ENCODE measurements around the gene IL6R.

Gene IL6R

DNA sequence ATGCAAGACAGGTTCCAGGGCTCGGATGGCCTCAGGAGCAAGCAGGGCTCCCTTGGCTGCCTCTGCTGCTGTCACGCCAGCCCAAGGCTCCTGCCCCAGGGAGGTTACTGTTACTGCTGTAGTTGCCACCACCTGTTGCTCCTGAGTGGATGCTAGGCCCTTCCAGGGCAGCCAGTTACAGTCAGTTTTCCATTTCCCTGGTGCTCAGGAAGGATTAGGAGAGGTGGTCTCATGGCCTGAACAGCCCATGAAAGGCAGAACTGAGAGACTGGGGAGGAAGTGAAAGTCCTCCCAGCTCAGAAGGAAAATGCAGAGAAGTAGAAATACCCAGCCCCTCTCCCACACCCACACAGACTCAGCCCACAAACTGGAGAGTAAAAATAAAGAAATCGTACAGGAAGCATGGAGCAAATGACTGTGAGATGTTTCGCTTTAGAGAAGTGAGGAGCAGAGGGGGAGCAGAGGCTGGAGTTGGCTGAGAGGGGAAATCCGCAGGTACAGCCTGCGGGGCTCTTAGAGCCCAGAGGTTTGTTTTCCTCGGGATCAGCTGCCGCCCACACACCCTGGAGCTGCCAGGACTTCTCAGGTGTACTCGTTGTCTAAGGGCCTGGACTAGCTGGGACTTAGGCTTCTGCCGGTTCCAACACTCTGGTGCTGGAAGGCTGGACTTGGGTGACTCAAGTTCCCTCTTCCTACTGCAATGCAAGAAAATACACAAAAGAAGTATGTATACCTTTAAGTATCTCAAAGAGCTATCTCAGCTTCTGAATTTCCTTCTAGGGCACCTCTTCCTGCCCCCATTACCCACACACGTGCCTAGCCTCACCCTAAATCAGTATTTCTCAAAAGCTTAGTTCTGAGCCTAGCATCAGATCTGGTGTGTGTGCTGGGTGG, 2.3 kb downstream of the IL6R start:
- no peak for DNase-seq (ENCODE audit: extremely low read depth, low read depth)

DNA sequence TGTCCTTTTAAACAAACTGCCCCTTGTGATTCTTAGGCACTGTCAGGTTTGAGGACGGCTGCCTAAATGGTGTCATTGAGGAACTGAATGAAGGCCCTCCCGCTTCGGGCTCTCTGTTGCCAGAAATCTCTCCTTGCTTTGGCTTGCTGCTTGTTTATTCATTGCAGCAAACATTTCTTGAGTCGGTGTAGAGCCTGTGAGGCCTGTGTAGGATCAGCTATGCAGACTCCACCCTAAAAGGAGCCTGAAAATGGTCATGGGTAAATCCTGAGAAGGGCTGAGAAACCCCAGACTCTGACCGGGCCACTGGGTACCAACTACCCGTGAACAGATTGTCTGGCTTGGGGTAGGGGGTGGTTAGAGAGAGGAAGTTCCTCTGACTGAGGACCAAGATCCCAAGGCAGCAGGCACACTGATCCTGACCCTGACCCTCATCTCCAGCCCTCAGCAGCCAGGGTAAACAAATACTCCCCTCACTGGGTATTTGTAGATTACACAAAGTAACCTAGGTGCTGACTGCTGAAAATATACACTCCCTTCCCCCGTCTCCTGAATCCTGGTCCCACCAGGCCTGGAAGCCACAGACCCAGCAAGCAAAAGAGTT, 3.1 kb downstream of the IL6R start:
- no peak for DNase-seq (ENCODE audit: extremely low read depth, low read depth)
- TF ChIP-seq, protein P1, sequence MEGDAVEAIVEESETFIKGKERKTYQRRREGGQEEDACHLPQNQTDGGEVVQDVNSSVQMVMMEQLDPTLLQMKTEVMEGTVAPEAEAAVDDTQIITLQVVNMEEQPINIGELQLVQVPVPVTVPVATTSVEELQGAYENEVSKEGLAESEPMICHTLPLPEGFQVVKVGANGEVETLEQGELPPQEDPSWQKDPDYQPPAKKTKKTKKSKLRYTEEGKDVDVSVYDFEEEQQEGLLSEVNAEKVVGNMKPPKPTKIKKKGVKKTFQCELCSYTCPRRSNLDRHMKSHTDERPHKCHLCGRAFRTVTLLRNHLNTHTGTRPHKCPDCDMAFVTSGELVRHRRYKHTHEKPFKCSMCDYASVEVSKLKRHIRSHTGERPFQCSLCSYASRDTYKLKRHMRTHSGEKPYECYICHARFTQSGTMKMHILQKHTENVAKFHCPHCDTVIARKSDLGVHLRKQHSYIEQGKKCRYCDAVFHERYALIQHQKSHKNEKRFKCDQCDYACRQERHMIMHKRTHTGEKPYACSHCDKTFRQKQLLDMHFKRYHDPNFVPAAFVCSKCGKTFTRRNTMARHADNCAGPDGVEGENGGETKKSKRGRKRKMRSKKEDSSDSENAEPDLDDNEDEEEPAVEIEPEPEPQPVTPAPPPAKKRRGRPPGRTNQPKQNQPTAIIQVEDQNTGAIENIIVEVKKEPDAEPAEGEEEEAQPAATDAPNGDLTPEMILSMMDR (IDR thresholded peaks at IDR 0.05; ENCODE audit: low read depth, low read length), result no peak

More for the DNA sequence above, 2.3 kb downstream of the IL6R start:
- TF ChIP-seq, protein P1 (IDR thresholded peaks at IDR 0.05; ENCODE audit: low read depth, low read length), result no peak

DNA sequence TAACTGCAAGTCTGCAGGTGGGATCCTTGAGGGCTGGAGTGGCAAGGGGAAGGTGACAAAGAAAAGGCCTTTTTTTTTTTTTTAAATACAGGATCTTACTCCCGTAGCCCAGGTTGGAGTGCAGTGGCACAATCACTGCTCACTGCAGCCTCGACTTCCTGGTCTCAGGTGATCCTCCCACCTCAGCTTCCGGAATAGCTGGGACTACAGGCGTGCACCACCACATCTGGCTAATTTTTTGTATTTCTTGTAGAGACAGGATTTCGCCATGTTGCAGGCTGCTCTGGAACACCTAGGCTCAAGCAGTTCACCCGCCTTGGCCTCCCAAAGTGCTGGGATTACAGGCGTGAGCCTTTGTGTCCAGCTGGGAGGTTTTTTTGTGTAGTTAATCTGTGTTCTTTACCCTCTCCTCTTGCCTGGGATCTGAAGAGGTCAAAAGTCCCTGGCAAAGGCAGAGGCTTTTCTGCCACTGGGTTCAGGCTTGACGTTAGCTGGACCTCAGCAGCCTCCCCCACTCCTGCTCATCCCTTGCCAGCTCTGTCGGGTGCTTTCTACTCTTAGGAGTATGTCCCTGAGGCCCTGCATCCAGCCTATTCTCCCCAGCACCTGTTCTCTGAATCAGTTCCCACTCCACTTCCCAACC, 5.2 kb downstream of the IL6R start:
- TF ChIP-seq, protein P1 (IDR thresholded peaks at IDR 0.05; ENCODE audit: low read depth, low read length), result no peak
- no peak for DNase-seq (ENCODE audit: extremely low read depth, low read depth)

DNA sequence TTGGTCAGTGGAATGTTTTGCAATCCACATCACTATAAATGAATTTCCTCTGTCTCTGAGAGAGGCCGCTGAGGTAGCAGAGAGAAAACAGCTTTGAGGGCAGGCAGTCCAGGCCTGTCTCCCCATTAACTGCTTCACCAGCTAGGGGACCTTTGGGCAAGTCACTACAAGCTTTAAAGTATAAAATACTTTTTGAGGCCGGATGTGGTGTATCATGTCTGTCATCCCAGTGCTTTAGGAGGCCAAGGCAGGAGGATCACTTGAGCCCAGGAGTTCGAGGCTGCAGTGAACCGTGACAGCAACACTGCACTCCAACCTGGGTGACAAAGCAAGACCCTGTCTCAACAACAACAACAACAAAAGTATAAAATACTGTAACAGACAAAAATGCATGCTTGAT, 6.4 kb downstream of the IL6R start:
- TF ChIP-seq, protein P1 (IDR thresholded peaks at IDR 0.05; ENCODE audit: low read depth, low read length), result no peak
- DNase-seq (ENCODE audit: extremely low read depth, low read depth), result no peak

DNA sequence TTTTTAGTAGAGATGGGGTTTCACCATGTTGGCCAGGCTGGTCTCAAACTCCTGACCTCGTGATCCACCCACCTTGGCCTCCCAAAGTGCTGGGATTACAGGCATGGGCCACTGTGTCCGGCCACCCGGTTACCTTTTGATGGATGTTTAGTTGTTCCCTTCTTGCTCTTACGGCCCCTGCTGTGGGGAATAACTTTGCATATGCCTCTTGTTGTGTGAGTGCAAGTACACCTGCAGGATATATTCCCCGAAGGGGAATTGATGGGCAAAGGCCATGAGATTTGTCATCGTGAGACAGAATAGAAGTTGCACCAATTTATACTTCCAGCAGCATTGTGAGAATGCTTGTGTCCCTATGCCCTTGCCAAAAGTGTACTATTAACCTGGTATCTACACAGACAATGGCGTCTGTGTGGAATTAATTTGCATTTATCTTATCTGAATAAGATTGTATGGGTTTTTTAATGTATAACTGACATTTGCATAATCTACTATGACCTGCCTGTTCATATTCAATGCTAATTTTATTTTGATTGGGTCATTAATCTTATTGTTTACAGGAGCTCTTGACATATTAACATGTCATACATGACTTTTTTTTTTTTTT, 8.1 kb downstream of the IL6R start:
- DNase-seq (ENCODE audit: extremely low read depth, low read depth), result no peak
- TF ChIP-seq, protein P1 (IDR thresholded peaks at IDR 0.05; ENCODE audit: low read depth, low read length), result no peak

DNA sequence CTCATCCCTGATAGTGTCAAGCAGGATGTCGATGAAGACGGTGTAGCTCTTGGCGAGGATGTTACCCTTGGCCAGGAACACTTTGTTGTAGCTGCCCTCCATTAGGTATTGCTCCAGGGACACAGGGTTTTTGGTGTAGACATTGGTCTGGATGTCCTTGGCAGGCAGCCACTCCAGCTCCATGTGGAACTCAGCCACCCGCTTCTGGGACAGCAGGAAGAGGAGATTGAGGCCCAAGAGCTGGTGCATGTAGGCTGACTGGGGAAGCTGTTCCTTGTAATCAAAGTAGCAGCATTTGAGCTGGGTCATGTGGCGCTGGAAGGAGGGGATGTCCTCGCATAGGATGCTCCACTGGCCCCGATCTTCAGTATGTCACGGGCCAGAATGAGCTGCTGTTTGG, 9.5 kb downstream of the IL6R start:
- TF ChIP-seq, protein P1 (IDR thresholded peaks at IDR 0.05; ENCODE audit: low read depth, low read length), result no peak

More for the DNA sequence above, 9.5 kb downstream of the IL6R start:
- no peak for DNase-seq (ENCODE audit: extremely low read depth, low read depth)

Data from AG09319 (cell line).